Cortex of kidney (tissue), 1 donor: Measurements from ENCODE around the gene POU4F1.
"Not testable (repeated sequence)": the region's sequence is repeated elsewhere in the genome, so short reads cannot be mapped to it uniquely, and the experiment has no call there.

Source experiments
- DNase-seq: peaks from one replicate; lab custom pipeline; 2025; lab: John Stamatoyannopoulos, UW

POU4F1 gene

DNA sequence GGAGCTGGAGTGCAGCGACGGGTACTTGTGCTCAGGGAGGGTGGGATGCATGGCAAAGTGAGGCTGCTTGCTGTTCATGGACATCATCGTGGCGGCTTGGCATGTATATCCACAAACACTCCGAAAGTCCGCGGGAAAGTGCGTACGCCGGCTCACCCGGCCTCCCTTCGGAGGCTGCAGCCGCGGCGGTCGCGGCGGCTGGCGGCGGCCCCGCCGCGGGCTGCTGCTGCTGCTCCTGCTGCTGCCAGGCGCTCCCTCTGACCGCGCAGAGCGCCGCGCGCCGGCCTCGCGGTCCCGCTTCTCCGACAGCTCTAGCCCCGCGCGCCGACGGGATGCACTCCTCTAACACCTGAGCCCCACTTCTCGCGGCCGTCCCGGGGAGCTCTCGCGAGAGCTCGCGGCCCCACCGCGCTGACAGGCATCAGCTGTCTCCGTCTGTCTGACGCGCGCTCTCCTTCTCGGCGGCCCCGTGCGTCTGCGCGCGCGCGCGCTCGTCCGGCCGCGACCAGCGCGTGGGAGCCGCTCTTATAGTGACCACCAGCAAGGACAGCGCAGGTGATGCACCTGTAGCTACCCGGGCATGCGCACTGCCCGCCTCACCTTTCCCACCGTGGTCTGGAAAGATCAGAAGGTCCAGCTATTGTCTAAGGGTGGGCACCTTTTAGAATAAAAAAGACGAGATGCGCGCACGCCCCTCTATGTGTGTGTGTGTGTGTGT lies at the start of gene POU4F1:
POU4F1 (minus strand) TSS at position 313 of the 718 bp plus-strand sequence; CDS start at position 87, 226 bp downstream.
- DNase-seq: no peak

GRCh38 chr13:78652651-78653050 lies 49.3 kb upstream of the POU4F1 start:
- DNase-seq: no peak

- no peak for DNase-seq
Observed at GRCh38 chr13:78650717-78651083, 47.3 kb upstream of the POU4F1 start.

DNA sequence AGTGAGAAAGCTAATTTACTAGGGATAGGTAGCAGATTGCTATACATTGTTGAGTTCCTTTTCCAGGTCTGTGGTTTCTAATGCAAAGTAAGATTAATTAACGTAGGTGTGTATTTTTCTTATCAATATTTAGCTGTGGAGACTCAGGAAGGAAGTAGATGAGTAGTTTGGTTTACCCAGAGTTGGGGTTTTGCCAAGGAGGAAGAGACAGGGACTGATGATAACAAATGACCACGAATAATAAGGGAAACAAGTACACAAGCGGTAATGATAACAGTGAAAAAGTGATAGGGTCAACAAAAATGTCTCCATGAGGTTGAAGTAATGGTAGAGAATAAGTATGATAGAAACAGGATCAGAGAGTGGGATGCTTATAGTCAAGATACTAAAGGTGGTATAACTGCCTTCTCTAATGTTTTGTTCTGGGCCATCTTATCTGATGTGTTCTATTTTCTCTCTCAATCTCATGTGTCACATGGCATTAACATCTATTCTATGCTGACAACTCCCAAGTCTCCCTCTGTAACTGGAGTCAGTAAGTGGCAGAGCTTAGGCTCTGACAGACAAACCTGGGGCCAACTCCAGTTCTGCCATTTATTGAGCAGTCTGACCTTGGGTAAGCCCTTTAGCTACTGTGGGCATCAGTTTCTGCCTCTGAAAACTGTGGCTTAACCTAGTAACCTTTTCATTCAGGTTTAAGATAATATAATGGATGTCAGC lies 46.8 kb upstream of the POU4F1 start:
- no peak for DNase-seq

DNA sequence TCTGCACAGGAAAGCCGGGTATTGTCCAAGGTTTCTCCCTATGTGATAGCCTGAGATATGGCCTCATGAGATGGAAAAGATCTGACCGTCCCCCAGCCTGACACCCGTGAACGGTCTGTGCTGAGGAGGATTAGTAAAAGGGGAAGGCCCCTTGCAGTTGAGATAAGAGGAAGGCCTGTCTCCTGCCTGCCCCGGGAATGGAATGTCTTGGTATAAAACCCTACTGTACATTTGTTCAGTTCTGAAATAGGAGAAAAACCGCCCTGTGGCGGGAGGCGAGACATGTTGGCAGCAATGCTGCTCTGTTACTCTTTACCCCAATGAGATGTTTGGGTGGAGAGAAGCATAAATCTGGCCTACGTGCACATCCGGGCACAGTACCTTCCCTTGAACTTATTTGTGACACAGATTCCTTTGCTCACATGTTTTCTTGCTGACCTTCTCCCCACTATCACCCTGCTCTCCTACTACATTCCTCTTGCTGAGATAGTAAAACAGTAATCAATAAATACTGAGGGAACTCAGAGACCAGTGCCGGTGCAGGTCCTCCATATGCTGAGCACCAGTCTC lies 43.8 kb upstream of the POU4F1 start:
- not testable (repeated sequence) for DNase-seq

DNA sequence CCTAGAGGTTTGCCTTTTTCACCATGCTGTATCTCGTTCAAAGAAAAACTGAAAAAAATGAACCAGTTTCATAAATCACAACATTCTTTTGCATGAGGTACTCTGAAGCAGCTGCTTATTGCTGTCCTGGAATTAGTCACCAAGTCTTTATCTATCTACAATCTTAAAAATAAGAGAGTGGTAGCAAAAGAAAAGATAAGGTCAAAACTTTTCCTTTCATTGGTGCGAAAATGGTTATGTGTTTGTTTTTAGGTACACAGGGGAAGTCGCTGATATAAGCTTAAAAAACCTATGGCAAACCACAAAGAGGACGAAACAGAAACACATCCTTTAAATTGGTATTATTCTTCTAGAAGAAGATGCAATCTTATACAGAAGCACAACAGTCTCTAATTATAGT lies 34.9 kb upstream of the POU4F1 start:
- no peak for DNase-seq

- no peak for DNase-seq
Observed at GRCh38 chr13:78636495-78636894, 33.1 kb upstream of the POU4F1 start.

GRCh38 chr13:78632996-78633395 lies 29.6 kb upstream of the POU4F1 start:
- DNase-seq: no peak

DNA sequence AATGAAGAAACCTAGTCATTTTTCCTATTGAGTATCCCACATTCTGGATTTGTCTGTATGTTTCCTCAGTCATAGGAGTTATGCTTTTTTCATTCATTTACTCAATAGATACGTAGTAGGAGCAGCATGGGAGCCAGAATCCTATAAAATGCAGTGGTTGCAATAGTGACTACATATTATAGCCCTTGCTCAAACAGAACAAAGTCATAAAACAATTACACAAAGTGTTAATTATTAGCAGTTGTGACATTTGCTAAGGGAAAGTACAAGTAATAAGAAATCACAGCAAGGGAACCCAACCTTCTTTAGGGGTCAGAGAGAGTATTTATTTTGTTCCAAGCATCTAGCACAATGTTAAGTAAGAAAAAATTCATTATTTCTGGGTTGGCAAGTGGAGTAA lies 27.7 kb upstream of the POU4F1 start:
- no peak for DNase-seq

DNA sequence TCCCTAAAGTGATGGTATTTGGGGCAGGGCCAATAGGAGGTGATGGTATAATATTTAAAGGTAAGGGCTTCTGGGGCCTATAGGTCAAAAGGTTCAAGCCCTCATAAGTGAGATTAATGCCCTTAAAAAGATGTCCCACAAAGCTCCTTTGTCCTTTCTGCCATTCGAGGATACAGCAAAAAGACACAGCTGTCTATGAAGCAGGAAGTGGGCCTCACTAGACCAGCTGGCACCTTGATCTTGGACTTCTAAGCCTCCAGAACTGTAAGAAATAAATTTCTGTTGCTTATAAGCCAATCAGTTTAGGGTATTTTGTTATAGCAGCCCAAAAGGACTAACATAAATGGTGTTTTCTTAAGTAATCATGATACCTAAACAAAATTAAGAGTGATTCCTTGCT lies 27.2 kb upstream of the POU4F1 start:
- no peak for DNase-seq

- no peak for DNase-seq
Observed at GRCh38 chr13:78625384-78625783, 22.0 kb upstream of the POU4F1 start.

- DNase-seq: no peak
Observed at GRCh38 chr13:78623132-78623531, 19.8 kb upstream of the POU4F1 start.

DNA sequence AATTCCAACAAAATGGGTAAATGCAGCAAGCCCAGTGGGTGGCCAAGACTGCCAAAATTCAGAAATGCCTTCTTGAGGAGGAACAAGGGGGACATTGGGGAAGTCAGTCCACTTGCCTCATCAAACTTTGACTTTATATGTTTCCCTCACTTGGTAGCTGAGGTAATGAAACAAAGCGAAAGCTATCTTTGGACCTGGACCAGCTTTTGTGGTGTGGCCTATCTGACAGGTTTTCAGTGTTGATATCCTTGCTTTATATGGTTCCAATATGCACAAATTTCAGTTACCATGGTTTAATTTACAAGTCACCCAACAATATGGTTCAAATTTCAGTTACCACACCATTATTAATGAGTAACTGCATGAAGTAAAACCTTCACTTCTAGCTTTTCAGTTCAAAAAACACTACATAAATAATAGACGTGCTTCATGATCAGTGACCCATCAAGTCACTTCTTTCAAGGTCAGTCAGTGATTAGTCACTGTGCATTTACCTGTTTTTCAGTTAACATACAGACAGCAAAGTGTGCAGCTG lies 17.7 kb upstream of the POU4F1 start:
- no peak for DNase-seq

DNA sequence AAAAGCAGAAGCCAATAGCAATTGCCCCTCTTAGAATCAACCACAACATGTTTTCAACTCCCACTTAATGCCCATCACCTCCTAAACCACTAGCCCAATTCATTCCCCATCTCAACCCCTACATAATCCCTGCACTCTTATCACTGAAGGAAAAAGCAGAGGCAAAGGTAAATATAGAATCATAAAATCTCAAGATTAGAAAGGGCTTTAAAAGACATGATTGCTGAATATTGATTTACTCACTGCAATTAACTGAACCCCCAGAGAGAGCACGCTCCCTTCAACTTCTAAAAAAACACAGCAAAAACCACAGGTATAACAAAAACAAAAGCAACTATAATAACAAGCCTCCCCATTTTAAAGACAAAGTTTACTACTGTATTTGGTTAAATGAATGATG lies 15.1 kb upstream of the POU4F1 start:
- DNase-seq: no peak

DNA sequence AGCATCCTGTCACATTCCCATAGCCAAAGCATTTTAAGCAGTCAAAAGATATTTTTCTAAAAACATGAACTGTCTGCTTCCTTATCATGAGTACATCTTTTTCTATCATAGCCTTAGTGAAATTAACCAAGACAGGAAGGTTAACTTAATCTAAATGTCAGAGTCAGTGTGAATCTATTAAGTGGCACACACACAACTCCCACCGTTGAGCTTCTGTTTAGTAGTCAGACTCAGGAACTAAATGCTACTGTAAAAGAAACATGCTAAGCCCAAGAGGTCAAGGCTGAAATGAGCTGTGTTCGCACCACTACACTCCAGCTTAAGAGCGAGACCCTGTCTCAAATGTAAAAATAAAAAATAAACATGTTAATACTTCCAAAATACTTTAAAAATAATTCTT lies 7.7 kb upstream of the POU4F1 start:
- no peak for DNase-seq

GRCh38 chr13:78610381-78610883 lies 7.1 kb upstream of the POU4F1 start:
- no peak for DNase-seq

GRCh38 chr13:78609464-78610205 lies 6.3 kb upstream of the POU4F1 start:
- no peak for DNase-seq

- no peak for DNase-seq
Observed at GRCh38 chr13:78608688-78609463, 5.5 kb upstream of the POU4F1 start.

GRCh38 chr13:78608252-78608687 lies 4.9 kb upstream of the POU4F1 start:
- no peak for DNase-seq

- no peak for DNase-seq
Observed at GRCh38 chr13:78607409-78608251, 4.3 kb upstream of the POU4F1 start.
